GM19455 (cell line): ENCODE results near the gene MRPS2.
"Not testable (repeated sequence)": the region's sequence is repeated elsewhere in the genome, so short reads cannot be mapped to it uniquely, and the experiment has no call there.

Experiments used
- ATAC-seq: cut with Tn5 transposase; IDR thresholded peaks from one replicate; pipeline ENCODE4 v1.9.1; 2021; ENCODE audit not compliant: unreplicated experiment

The MRPS2 gene

GRCh38 chr9:135499326-135500070, 984 bp upstream of the MRPS2 start:
- no peak for ATAC-seq

DNA sequence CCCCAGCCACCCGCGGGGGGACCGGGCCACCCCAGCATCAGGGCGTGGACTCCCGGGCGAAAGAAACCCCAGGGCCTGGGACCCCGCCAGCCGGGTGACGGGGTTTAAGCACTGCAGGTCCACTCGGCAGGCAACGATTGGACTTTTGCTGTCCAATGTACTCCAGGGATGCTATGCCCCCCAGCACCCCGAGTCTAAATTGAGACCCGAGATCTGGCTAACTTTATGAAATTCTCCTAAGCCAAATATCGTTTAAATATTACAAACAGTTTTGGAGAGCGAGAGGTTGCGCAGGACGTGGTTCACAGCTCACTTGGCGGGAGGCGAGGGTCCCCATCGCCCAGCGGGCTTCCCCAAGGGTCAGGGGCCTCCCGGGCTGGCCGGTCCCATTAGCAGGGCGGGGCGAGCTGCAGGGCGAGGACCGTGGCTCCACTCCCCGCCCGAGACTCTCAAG, 384 bp upstream of the MRPS2 start:
- no peak for ATAC-seq

DNA sequence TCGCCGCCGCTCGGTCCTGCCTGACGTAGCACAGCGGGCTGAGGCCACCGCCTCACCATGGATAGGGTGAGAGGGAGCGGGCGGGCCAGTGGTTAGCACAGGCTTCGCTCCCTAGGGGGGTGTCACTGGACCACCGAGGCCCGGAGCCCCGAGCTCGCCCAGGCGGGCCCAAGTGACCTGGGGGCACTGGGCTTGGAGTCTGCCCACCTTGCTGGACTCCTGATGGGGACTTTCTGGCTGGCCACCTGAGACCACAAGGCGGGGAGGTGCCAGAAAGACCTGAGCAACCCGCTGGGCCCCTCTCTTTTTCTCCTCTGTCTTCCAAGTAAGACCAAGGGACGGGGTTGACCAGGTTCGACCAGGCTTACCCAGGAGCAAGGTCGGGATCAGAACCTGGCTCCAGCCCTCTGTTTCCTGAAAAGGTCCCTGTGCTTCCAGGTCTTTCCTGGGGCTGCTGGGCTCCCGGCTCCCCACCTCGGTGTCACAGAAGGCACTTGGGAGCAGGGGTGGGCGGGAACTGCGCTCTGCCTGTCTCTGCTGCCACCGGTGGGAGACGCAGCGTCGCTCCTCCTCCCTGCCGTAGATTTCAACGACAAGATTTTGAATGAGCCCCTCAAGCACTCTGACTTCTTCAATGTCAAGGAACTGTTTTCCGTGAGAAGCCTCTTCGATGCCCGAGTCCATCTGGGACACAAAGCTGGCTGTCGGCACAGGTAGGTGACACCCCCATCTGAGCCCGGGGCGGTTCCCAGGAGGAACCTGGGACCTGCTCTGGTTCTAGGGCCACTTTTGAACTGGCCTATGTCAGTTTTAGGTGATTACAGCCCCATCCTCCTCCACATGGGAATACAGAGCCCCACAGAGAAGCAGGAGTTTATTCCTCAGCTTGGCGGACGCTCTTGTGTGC, 1.0 kb downstream of the MRPS2 start:
- no peak for ATAC-seq

DNA sequence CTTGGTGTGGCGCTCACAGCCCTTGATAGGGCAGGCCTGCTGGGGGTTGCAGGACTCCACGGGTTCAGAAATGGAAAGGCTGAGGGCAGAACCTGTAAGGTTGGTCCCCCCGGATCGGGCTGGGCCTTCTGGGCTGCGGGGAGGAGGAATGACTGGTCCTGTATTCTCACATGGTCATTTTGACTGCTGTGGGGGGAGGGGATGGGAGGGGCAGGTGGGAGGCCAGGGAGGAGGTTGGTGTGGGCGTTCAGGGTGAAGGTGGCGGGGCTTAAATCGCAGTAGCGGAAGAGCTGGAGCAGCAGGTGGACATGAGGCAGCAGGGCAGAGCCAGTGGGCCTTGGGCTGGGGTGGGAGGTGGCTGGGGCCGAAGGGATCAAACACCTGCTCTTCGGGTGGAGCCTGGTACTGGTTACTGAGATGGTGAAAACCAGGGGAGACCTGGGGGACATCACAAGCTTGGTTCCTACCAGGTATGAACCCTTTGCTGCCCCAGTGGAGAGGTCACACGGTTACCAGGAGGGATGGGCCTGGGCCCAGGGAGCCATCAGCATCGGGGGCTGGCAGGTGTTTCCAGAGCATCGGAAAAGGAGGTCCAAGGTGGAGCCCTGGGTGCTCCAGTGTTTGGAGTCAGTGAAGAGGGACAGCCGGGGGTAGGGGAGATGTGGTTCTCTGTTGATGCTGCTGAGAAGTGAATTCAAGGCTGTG, 1.8 kb downstream of the MRPS2 start:
- ATAC-seq: no peak

GRCh38 chr9:135502873-135503321, 2.4 kb downstream of the MRPS2 start:
- no peak for ATAC-seq

- no peak for ATAC-seq
These were observed 3.1 kb downstream of the MRPS2 start for GRCh38 chr9:135503371-135504261.

GRCh38 chr9:135504262-135505243, 4.1 kb downstream of the MRPS2 start:
- no peak for ATAC-seq

GRCh38 chr9:135505406-135506187, 5.1 kb downstream of the MRPS2 start:
- ATAC-seq: no peak

DNA sequence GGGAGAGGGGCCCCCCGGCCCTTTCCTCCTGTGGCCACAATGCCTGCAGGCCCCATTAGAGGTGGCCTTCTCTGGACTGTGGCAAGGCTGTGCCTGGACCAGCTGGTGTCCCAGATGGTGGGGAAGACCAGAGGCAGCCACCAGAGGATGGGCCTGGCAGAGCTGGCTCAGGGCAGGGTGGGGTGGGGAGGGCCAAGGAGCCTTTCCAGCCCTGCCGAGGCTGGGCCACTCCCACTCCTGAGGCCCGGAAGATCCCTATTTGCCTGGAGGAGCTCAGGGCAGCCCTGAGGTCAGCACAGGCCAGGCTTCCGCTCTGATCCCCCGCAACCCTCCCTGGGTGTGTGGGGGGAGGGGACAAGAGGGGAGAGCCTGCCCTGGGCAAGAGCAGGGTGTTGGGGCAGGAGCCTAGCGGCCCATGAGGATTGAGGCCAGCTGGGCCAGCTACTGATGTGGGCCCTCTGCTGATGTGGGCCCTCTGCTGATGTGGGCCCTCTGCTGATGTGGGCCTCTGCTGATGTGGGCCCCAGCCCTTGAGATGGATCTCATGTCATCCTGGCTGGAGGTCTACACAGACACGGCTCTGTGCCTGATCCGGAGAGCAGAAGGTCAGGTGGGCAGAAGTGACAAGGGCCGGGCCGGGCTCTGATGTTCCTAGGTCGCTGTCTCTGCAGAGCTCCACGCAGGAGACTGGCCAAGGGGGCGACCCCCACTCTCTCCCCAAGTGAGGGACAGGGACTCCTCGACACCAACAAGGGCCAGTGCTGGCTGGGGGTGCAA, 6.0 kb downstream of the MRPS2 start:
- ATAC-seq: no peak

GRCh38 chr9:135507104-135508035, 6.9 kb downstream of the MRPS2 start:
- no peak for ATAC-seq

DNA sequence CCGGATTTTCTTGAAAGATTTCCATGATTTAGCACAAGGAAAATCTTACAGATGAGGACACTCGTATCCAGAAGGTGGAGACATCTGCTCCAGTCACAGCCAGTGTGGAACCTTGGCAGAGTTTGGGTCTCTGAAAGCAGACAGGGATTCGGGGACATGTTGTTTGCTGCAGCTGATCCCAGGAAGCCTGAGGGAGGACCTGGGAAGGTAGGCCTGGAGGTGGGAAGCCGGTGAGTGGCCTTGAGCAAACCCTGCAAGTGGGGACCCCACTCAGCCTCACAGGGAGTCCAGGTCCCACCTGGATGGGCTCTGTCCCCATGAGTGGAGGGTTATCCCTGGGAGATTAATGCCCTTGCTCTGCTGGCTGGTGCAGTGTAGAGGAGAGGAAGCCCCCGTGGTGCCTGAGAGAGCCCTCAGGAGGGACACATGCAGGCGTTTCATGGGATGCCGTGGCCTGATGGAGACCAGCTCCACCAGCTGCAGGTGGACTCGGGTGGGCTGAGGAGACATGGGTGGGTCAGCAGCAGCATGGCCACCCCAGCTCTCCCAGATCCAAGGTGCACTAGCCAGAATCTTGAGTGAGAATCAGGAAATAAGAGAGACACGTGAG, 7.8 kb downstream of the MRPS2 start:
- no peak for ATAC-seq

- ATAC-seq: no peak
These were observed 9.0 kb downstream of the MRPS2 start for GRCh38 chr9:135509458-135509857.

DNA sequence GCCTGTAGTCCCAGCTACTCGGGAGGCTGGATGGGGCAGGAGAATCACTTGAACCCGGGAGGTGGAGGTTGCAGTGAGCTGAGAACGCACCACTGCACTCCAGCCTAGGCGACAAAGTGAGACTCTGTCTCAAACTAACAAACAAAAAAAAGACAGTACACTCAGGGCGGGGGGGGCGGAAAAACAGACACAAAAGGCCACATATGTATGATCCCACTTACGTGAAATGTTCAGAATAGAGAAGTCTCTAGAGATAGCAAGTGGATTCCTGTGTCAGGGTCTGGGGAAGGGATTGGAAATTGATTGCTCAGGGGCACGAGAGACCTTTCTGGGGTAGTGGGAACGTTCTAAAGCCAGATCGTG, 11.7 kb downstream of the MRPS2 start:
- ATAC-seq: no peak

DNA sequence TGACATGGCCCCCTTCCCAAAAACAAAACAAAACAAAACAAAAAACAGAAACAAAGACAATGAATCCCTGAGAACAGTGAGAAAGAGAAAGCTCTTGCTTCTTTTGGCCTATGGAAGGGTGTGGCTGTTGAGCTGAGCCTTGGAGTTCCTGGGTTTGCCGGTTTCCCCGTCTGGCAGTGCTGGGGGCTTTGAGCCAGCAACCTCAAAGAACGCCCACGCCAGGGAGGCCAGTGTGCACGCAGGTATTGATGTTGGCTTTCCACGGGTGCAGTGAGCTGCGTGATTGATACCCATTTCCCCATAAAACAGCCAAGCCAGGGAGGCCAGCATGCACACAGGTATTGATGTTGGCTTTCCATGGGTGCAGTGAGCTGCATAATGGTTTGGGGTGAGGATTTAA, 12.4 kb downstream of the MRPS2 start:
- no peak for ATAC-seq

DNA sequence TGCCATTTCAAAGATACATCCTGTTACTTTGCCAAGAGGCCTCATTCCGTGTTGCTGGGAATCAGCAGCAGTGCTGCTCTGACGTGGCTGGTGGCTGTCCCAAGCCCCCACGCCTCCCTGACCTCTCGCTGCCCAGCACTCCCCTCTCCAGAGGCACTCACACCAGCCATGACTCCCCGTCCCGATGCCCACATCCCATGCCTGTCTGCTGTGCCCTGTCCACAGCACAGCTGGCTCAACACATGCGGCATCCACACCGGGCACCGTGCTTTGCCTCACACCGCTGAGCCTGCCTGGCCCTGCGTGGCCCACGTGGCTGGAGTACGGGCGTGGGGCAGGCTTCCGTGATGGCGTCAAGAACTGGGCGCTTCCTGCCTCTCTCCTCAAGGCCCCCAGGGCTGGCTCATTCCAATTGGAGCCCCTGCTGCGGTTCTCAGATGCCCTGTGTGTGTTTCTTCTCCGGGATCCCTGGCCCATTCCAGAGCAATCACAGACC, 12.9 kb downstream of the MRPS2 start:
- no peak for ATAC-seq

GRCh38 chr9:135513906-135514305, 13.4 kb downstream of the MRPS2 start:
- ATAC-seq: not testable (repeated sequence)
